Measurements from ENCODE around the gene RPS14. TPM values are rescaled to one million over a fixed set of nuclear protein-coding genes. Genes with fewer than 3 reads are reported as not detected.
A peak's percentile ranks its signal among the peaks of the same experiment; 100 is the strongest.
"Not testable (repeated sequence)": the region's sequence is repeated elsewhere in the genome, so short reads cannot be mapped to it uniquely, and the experiment has no call there.

Gene RPS14
- total RNA-seq, 2 experiments from 2014 or later: 2,270 to 3,312 TPM

- ChIA-PET CTCF (interaction anchor here (0.6 to 5.5 kb wide), 12 partner anchors 10 to 970 kb away, joined by 3 to 35 read pairs (median 3); partner anchors contain the start of genes MYOZ3 and SMIM3), POLR2A (interaction anchor here (0.6 to 1.4 kb wide), 3 partner anchors 12 to 244 kb away, joined by 3 to 4 read pairs (median 3); partner anchors contain the start of gene RBM22)
- Mint-ChIP-seq H3K9me3 (ENCODE audit: low read depth) (no peaks in the 10 kb centered on the region), H3K27ac (peak overlapping the region; percentile 44), H3K4me1 (peaks cover 28% of the 10 kb centered on the region), H3K27me3 (no peaks in the 10 kb centered on the region), H3K36me3 (ENCODE audit: low read depth) (no peaks in the 10 kb centered on the region), H3K4me3 (no peak overlapping the region)
- intact Hi-C loops (cut with DNase I, micrococcal nuclease): loop anchor here in 1 of 2 experiments (5.0 kb wide), 3 partner anchors 105 to 300 kb away; partner anchors contain the start of gene DCTN4
- DNase-seq (no peak), ATAC-seq (no peak)
Observed at GRCh38 chr5:150457121-150457520, 7.6 kb upstream of the RPS14 start.

GRCh38 chr5:150454492-150455229, 5.1 kb upstream of the RPS14 start:
- Mint-ChIP-seq H3K36me3 (ENCODE audit: low read depth) (no peaks in the 10 kb centered on the region), H3K4me1 (peaks cover 24% of the 10 kb centered on the region), H3K27ac (no peak overlapping the region), H3K27me3 (no peaks in the 10 kb centered on the region), H3K9me3 (ENCODE audit: low read depth) (no peaks in the 10 kb centered on the region), H3K4me3 (no peak overlapping the region)
- ChIA-PET CTCF (interaction anchor here (0.5 to 1.1 kb wide), 3 partner anchors 56 to 108 kb away, joined by 3 read pairs; no protein-coding TSS in a partner anchor), POLR2A (no interaction called here)
- intact Hi-C loops (cut with DNase I, micrococcal nuclease): loop anchor here in 1 of 2 experiments (5.0 kb wide), 3 partner anchors 108 to 303 kb away; partner anchors contain the start of gene DCTN4
- DNase-seq (no peak), ATAC-seq (no peak)

GRCh38 chr5:150454027-150454426, 4.5 kb upstream of the RPS14 start:
- H3K36me3 Mint-ChIP-seq (ENCODE audit: low read depth); DNase-seq; CTCF ChIA-PET; POLR2A ChIA-PET; intact Hi-C loops (cut with DNase I, micrococcal nuclease); ATAC-seq; H3K4me3 Mint-ChIP-seq; H3K27ac Mint-ChIP-seq; H3K27me3 Mint-ChIP-seq; H3K9me3 Mint-ChIP-seq (ENCODE audit: low read depth): not testable (repeated sequence)
- H3K4me1 Mint-ChIP-seq: peaks cover 21% of the 10 kb centered on the region

DNA sequence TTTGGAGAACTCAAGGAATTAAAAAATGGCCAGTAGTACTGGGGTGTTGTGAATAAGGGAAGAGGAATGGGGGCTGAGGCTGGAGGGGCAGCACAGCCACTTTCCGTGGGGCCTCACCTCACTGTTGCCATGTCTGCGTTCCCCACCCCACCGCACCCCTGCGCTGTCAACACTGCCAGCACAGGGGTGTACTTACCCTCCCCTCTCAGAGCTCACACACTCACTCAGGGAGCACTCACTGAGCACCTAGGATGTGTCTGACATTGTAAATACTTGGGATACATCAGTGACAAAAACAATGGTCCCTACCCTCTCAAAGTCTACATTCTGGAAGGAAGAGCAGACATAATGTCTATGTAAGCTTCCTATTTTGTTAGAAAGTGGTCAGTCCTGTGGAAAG, 3.4 kb upstream of the RPS14 start:
- Mint-ChIP-seq H3K36me3 (ENCODE audit: low read depth) (peaks cover 17% of the 10 kb centered on the region), H3K4me1 (peaks cover 19% of the 10 kb centered on the region), H3K4me3 (no peak overlapping the region), H3K27me3 (no peaks in the 10 kb centered on the region), H3K27ac (no peak overlapping the region), H3K9me3 (ENCODE audit: low read depth) (no peaks in the 10 kb centered on the region)
- intact Hi-C loops (cut with DNase I, micrococcal nuclease): no loop called here
- ChIA-PET CTCF (no interaction called here), POLR2A (no interaction called here)
- no peak for DNase-seq
- no peak for ATAC-seq

DNA sequence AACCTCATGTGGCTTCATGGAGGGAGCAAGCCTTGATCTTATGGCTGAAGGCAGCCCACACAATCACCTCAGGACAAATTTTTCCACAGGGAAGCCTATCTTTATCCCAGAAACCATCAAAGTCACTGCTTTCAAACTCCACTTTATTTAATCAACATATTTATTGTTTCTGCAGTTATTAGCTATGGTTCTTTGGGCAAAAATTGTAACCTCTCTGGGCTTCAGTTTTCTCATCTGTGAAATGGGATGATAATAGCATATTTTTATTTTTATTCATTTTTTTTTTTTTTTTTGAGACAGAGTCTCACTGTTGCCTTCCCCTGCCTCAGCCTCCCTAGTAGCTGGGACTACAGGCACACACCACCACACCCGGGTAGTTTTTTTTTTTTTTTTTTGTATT, 2.1 kb upstream of the RPS14 start:
- ChIA-PET POLR2A (no interaction called here), CTCF (interaction anchor here (0.6 to 2.1 kb wide), 3 partner anchors 11 to 231 kb away, joined by 3 to 6 read pairs (median 3); no protein-coding TSS in a partner anchor)
- H3K4me3 Mint-ChIP-seq: no peak overlapping the region
- no peaks in the 10 kb centered on the region for H3K27me3 Mint-ChIP-seq
- no peak overlapping the region for H3K27ac Mint-ChIP-seq
- H3K36me3 Mint-ChIP-seq (ENCODE audit: low read depth): peaks cover 30% of the 10 kb centered on the region
- no peak for ATAC-seq
- no peak for DNase-seq
- intact Hi-C loops (cut with DNase I, micrococcal nuclease): no loop called here
- no peaks in the 10 kb centered on the region for H3K9me3 Mint-ChIP-seq (ENCODE audit: low read depth)
- H3K4me1 Mint-ChIP-seq: peaks cover 20% of the 10 kb centered on the region

GRCh38 chr5:150448952-150449516, 505 bp downstream of the RPS14 start:
- ChIA-PET CTCF (interaction anchor here (0.6 to 2.0 kb wide), 6 partner anchors 9 to 397 kb away, joined by 3 to 11 read pairs (median 5); partner anchors contain the start of gene IRGM), POLR2A (interaction anchor here (0.6 to 1.6 kb wide), 6 partner anchors 16 to 330 kb away, joined by 3 to 10 read pairs (median 4); partner anchors contain the start of genes CD74, RBM22 and SMIM3)
- peak; percentile 38 for ATAC-seq
- peak overlapping the region; percentile 99 for H3K27ac Mint-ChIP-seq
- H3K27me3 Mint-ChIP-seq: no peaks in the 10 kb centered on the region
- intact Hi-C loops (cut with DNase I, micrococcal nuclease): loop anchor here (1.0 to 5.0 kb wide), 9 partner anchors 37 to 898 kb away; partner anchors contain the start of genes CD74 (in 2 of the 2), CSNK1A1 (in 1 of the 2), GM2A (in 1 of the 2) and HMGXB3 (in 1 of the 2)
- no peaks in the 10 kb centered on the region for H3K9me3 Mint-ChIP-seq (ENCODE audit: low read depth)
- H3K4me3 Mint-ChIP-seq: peak overlapping the region; percentile 95
- H3K36me3 Mint-ChIP-seq (ENCODE audit: low read depth): peaks cover 52% of the 10 kb centered on the region
- H3K4me1 Mint-ChIP-seq: peaks cover 31% of the 10 kb centered on the region
- DNase-seq: peak; percentile 35

GRCh38 chr5:150448334-150448733, 1.2 kb downstream of the RPS14 start:
- no peaks in the 10 kb centered on the region for H3K9me3 Mint-ChIP-seq (ENCODE audit: low read depth)
- intact Hi-C loops (cut with DNase I, micrococcal nuclease): loop anchor here (1.0 to 5.0 kb wide), 4 partner anchors 36 to 898 kb away; partner anchors contain the start of genes CD74 (in 1 of the 2), CSNK1A1 (in 1 of the 2) and GM2A (in 1 of the 2)
- ATAC-seq: no peak
- DNase-seq: no peak
- H3K27me3 Mint-ChIP-seq: no peaks in the 10 kb centered on the region
- peaks cover 35% of the 10 kb centered on the region for H3K4me1 Mint-ChIP-seq
- H3K36me3 Mint-ChIP-seq (ENCODE audit: low read depth): peaks cover 59% of the 10 kb centered on the region
- ChIA-PET POLR2A (no interaction called here), CTCF (interaction anchor here (0.6 to 0.8 kb wide), 2 partner anchors 51 to 781 kb away, joined by 3 read pairs; no protein-coding TSS in a partner anchor)
- peak overlapping the region; percentile 99 for H3K27ac Mint-ChIP-seq
- peak overlapping the region; percentile 95 for H3K4me3 Mint-ChIP-seq

DNA sequence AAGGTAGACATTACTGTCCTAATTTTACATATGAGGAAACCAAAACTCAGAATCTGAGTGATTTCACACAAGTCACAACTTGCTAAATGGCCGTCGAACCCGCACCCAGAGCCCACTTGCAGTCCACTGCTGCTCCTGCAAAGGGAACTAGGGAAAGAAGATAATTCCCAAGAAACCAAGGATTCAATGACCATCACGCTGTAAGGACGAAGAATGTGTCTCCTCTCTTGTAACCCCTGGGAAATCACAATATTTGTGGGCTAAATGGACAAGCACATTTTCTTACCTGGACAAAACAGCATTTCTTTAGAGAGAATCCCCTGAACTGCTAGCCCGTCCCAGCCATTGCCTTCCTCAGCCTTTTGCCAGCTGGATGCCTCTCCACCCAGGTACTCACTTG, 2.4 kb downstream of the RPS14 start:
- ATAC-seq (no peak), DNase-seq (no peak)
- H3K27ac Mint-ChIP-seq: peak overlapping the region; percentile 99
- no peaks in the 10 kb centered on the region for H3K9me3 Mint-ChIP-seq (ENCODE audit: low read depth)
- CTCF ChIA-PET: interaction anchor here (1.1 to 2.8 kb wide), 4 partner anchors 8 to 24 kb away, joined by 3 to 8 read pairs (median 4); no protein-coding TSS in a partner anchor
- peaks cover 62% of the 10 kb centered on the region for H3K36me3 Mint-ChIP-seq (ENCODE audit: low read depth)
- peak overlapping the region; percentile 95 for H3K4me3 Mint-ChIP-seq
- intact Hi-C loops (cut with DNase I, micrococcal nuclease): loop anchor here in 1 of 2 experiments (5.0 kb wide), 1 partner anchor 335 kb away; no protein-coding TSS in a partner anchor
- no peaks in the 10 kb centered on the region for H3K27me3 Mint-ChIP-seq
- peaks cover 35% of the 10 kb centered on the region for H3K4me1 Mint-ChIP-seq
- POLR2A ChIA-PET: interaction anchor here (0.7 kb wide), 1 partner anchor 217 kb away, joined by 3 read pairs; no protein-coding TSS in a partner anchor

GRCh38 chr5:150446583-150446982, 3.0 kb downstream of the RPS14 start:
- ChIA-PET POLR2A (interaction anchor here (0.7 kb wide), 1 partner anchor 217 kb away, joined by 3 read pairs; no protein-coding TSS in a partner anchor), CTCF (interaction anchor here (1.1 to 2.8 kb wide), 4 partner anchors 8 to 13 kb away, joined by 3 to 8 read pairs (median 4); no protein-coding TSS in a partner anchor)
- Mint-ChIP-seq H3K4me1 (peaks cover 35% of the 10 kb centered on the region), H3K9me3 (ENCODE audit: low read depth) (no peaks in the 10 kb centered on the region), H3K36me3 (ENCODE audit: low read depth) (peaks cover 63% of the 10 kb centered on the region), H3K27ac (peak overlapping the region; percentile 99), H3K27me3 (no peaks in the 10 kb centered on the region), H3K4me3 (peak overlapping the region; percentile 95)
- no peak for ATAC-seq
- DNase-seq: no peak
- intact Hi-C loops (cut with DNase I, micrococcal nuclease): loop anchor here in 1 of 2 experiments (5.0 kb wide), 1 partner anchor 336 kb away; no protein-coding TSS in a partner anchor

- DNase-seq (no peak), ATAC-seq (no peak)
- POLR2A ChIA-PET: no interaction called here
- H3K4me3 Mint-ChIP-seq: peak overlapping the region; percentile 95
- H3K9me3 Mint-ChIP-seq (ENCODE audit: low read depth): no peaks in the 10 kb centered on the region
- no peaks in the 10 kb centered on the region for H3K27me3 Mint-ChIP-seq
- H3K27ac Mint-ChIP-seq: peak overlapping the region; percentile 99
- H3K36me3 Mint-ChIP-seq (ENCODE audit: low read depth): peaks cover 64% of the 10 kb centered on the region
- intact Hi-C loops (cut with DNase I, micrococcal nuclease): loop anchor here in 1 of 2 experiments (5.0 kb wide), 1 partner anchor 336 kb away; no protein-coding TSS in a partner anchor
- CTCF ChIA-PET: interaction anchor here (1.3 to 2.8 kb wide), 2 partner anchors 10 to 13 kb away, joined by 4 to 8 read pairs; no protein-coding TSS in a partner anchor
- H3K4me1 Mint-ChIP-seq: peaks cover 35% of the 10 kb centered on the region
Observed at GRCh38 chr5:150446088-150446487, 3.5 kb downstream of the RPS14 start.
